Ectodermal cell (in vitro differentiated cells): ENCODE data around the gene CSRP3.

Experiments used
- H3K27ac ChIP-seq: 2 replicates; pipeline ENCODE4 v1.7.0; 2013; ENCODE audit warnings: mild to moderate bottlenecking, low read depth, low read length; ENCODE audit not compliant: insufficient read depth, poor library complexity, severe bottlenecking
- H3K27me3 ChIP-seq: 2 replicates; pipeline ENCODE4 v1.7.0; 2013; ENCODE audit warnings: mild to moderate bottlenecking, low read length; ENCODE audit not compliant: insufficient read depth, control insufficient read depth, poor library complexity, severe bottlenecking
- H3K36me3 ChIP-seq: one replicate; pipeline ENCODE4 v1.7.0; 2013; ENCODE audit warnings: low read length; ENCODE audit not compliant: control insufficient read depth, insufficient read depth
- H3K4me1 ChIP-seq: one replicate; pipeline ENCODE4 v1.7.0; 2013; ENCODE audit warnings: low read length; ENCODE audit not compliant: control insufficient read depth, insufficient read depth
- H3K4me3 ChIP-seq: 2 replicates; pipeline ENCODE4 v1.7.0; 2013; ENCODE audit warnings: low read depth, low read length, control low read depth; ENCODE audit not compliant: insufficient read depth
- H3K9me3 ChIP-seq: 2 replicates; pipeline ENCODE4 v1.7.0; 2013; ENCODE audit warnings: mild to moderate bottlenecking, low read length, moderate library complexity; ENCODE audit not compliant: control insufficient read depth
- WGBS, 2 experiments: methylation state at CpG; one replicate each; pipeline ENCODE4 v1.1.7; 2013; ENCODE audit warnings: missing lambda C conversion rate in 2 of 2; 5-methylcytosine and 5-hydroxymethylcytosine counted together

Gene CSRP3

GRCh38 chr11:19208959-19209546 lies 7.3 kb upstream of the CSRP3 start:
- no peak overlapping the region for H3K27ac ChIP-seq
- WGBS, 2 experiments: 88 to 93% methylated on average over 3 of the region's 3 CpGs
- no peaks in the 10 kb centered on the region for H3K27me3 ChIP-seq
- H3K4me3 ChIP-seq: no peak overlapping the region
- H3K9me3 ChIP-seq: no peaks in the 10 kb centered on the region
- no peaks in the 10 kb centered on the region for H3K36me3 ChIP-seq
- no peaks in the 10 kb centered on the region for H3K4me1 ChIP-seq

- no peak overlapping the region for H3K27ac ChIP-seq
- H3K4me1 ChIP-seq: no peaks in the 10 kb centered on the region
- H3K4me3 ChIP-seq: no peak overlapping the region
- H3K36me3 ChIP-seq: no peaks in the 10 kb centered on the region
- H3K27me3 ChIP-seq: no peaks in the 10 kb centered on the region
- WGBS, 2 experiments: 91 to 100% methylated on average over 2 of the region's 2 CpGs
- H3K9me3 ChIP-seq: no peaks in the 10 kb centered on the region
These were observed 6.4 kb upstream of the CSRP3 start for GRCh38 chr11:19208181-19208580.

GRCh38 chr11:19204836-19205235 lies 3.1 kb upstream of the CSRP3 start:
- H3K27ac ChIP-seq: no peak overlapping the region
- no peaks in the 10 kb centered on the region for H3K4me1 ChIP-seq
- no peaks in the 10 kb centered on the region for H3K27me3 ChIP-seq
- H3K9me3 ChIP-seq: no peaks in the 10 kb centered on the region
- 90 to 100% methylated on average over 2 to 4 of the region's 5 CpGs for WGBS, 2 experiments
- H3K36me3 ChIP-seq: no peaks in the 10 kb centered on the region
- no peak overlapping the region for H3K4me3 ChIP-seq

GRCh38 chr11:19200410-19201201 lies 1.2 kb downstream of the CSRP3 start:
- Histone ChIP-seq H3K4me3 (no peak overlapping the region), H3K36me3 (no peaks in the 10 kb centered on the region), H3K4me1 (no peaks in the 10 kb centered on the region), H3K9me3 (no peaks in the 10 kb centered on the region), H3K27ac (no peak overlapping the region), H3K27me3 (no peaks in the 10 kb centered on the region)
- WGBS, 2 experiments: 80% methylated on average over 6 of the region's 6 CpGs

- WGBS, 2 experiments: 84 to 90% methylated on average over 3 of the region's 3 CpGs
- no peaks in the 10 kb centered on the region for H3K27me3 ChIP-seq
- H3K4me1 ChIP-seq: no peaks in the 10 kb centered on the region
- H3K36me3 ChIP-seq: no peaks in the 10 kb centered on the region
- H3K4me3 ChIP-seq: no peak overlapping the region
- H3K27ac ChIP-seq: no peak overlapping the region
- no peaks in the 10 kb centered on the region for H3K9me3 ChIP-seq
These were observed 2.0 kb downstream of the CSRP3 start for GRCh38 chr11:19199771-19200170.

GRCh38 chr11:19199048-19199447 lies 2.7 kb downstream of the CSRP3 start:
- Histone ChIP-seq H3K36me3 (no peaks in the 10 kb centered on the region), H3K4me3 (no peak overlapping the region), H3K27ac (no peak overlapping the region), H3K4me1 (no peaks in the 10 kb centered on the region), H3K27me3 (no peaks in the 10 kb centered on the region), H3K9me3 (no peaks in the 10 kb centered on the region)
- 93 to 95% methylated on average over 7 of the region's 7 CpGs for WGBS, 2 experiments

- Histone ChIP-seq H3K9me3 (no peaks in the 10 kb centered on the region), H3K36me3 (no peaks in the 10 kb centered on the region), H3K27ac (no peak overlapping the region), H3K4me1 (no peaks in the 10 kb centered on the region), H3K4me3 (no peak overlapping the region), H3K27me3 (no peaks in the 10 kb centered on the region)
- WGBS, 2 experiments: 95 to 96% methylated on average over 6 of the region's 6 CpGs
These were observed 5.4 kb downstream of the CSRP3 start for GRCh38 chr11:19196432-19196831.

GRCh38 chr11:19194620-19195308 lies 7.0 kb downstream of the CSRP3 start:
- 88 to 92% methylated on average over 2 of the region's 4 CpGs for WGBS, 2 experiments
- H3K27me3 ChIP-seq: no peaks in the 10 kb centered on the region
- no peaks in the 10 kb centered on the region for H3K4me1 ChIP-seq
- no peak overlapping the region for H3K4me3 ChIP-seq
- H3K36me3 ChIP-seq: no peaks in the 10 kb centered on the region
- H3K27ac ChIP-seq: no peak overlapping the region
- no peaks in the 10 kb centered on the region for H3K9me3 ChIP-seq

- H3K4me1 ChIP-seq: no peaks in the 10 kb centered on the region
- no peaks in the 10 kb centered on the region for H3K36me3 ChIP-seq
- H3K9me3 ChIP-seq: no peaks in the 10 kb centered on the region
- 90 to 94% methylated on average over 2 of the region's 2 CpGs for whole genome bisulfite sequencing, 2 experiments
- H3K4me3 ChIP-seq: no peak overlapping the region
- no peak overlapping the region for H3K27ac ChIP-seq
- no peaks in the 10 kb centered on the region for H3K27me3 ChIP-seq
These were observed 7.9 kb downstream of the CSRP3 start for GRCh38 chr11:19193916-19194315.

- no peak overlapping the region for H3K4me3 ChIP-seq
- no peaks in the 10 kb centered on the region for H3K27me3 ChIP-seq
- H3K27ac ChIP-seq: no peak overlapping the region
- 91% methylated on average over 7 of the region's 7 CpGs for WGBS, 2 experiments
- no peaks in the 10 kb centered on the region for H3K9me3 ChIP-seq
- H3K36me3 ChIP-seq: no peaks in the 10 kb centered on the region
- H3K4me1 ChIP-seq: peaks cover 14% of the 10 kb centered on the region
These were observed 10.1 kb downstream of the CSRP3 start for GRCh38 chr11:19191530-19192169.
